CD4-positive, alpha-beta T cell treated with Interferon gamma for 1 hour (primary cell): ENCODE results near the gene ZC3H4.
"Not testable (repeated sequence)": the region's sequence is repeated elsewhere in the genome, so short reads cannot be mapped to it uniquely, and the experiment has no call there.

Experiments used
- DNase-seq: peaks from one replicate; pipeline ENCODE4 v3.0.0-alpha.2; 2020

ZC3H4 gene

GRCh38 chr19:47112997-47113849, at the start of gene ZC3H4:
TSS of gene ZC3H4 (minus strand) at chr19:47113776. CDS start at chr19:47112584, 1,192 bp downstream.
- peak; percentile 100 for DNase-seq

- DNase-seq = no peak
These were observed 48.4 kb upstream of the ZC3H4 start for GRCh38 chr19:47161876-47162489.

GRCh38 chr19:47158879-47159503, 45.4 kb upstream of the ZC3H4 start:
- peak; percentile 13 for DNase-seq

- DNase-seq = no peak
These were observed 44.8 kb upstream of the ZC3H4 start for GRCh38 chr19:47158367-47158791.

GRCh38 chr19:47157431-47158321, 44.1 kb upstream of the ZC3H4 start:
- no peak for DNase-seq

GRCh38 chr19:47156861-47157430, 43.4 kb upstream of the ZC3H4 start:
- DNase-seq = no peak

- no peak for DNase-seq
These were observed 41.6 kb upstream of the ZC3H4 start for GRCh38 chr19:47155148-47155547.

GRCh38 chr19:47153266-47153665, 39.7 kb upstream of the ZC3H4 start:
- no peak for DNase-seq

- no peak for DNase-seq
These were observed 39.1 kb upstream of the ZC3H4 start for GRCh38 chr19:47152632-47153031.

- DNase-seq = no peak
These were observed 38.6 kb upstream of the ZC3H4 start for GRCh38 chr19:47152205-47152604.

GRCh38 chr19:47151627-47152026, 38.1 kb upstream of the ZC3H4 start:
- DNase-seq = no peak

- no peak for DNase-seq
These were observed 33.3 kb upstream of the ZC3H4 start for GRCh38 chr19:47146920-47147319.

GRCh38 chr19:47145639-47146486, 32.3 kb upstream of the ZC3H4 start:
- DNase-seq = no peak

- DNase-seq = no peak
These were observed 31.1 kb upstream of the ZC3H4 start for GRCh38 chr19:47144630-47145029.

- DNase-seq = no peak
These were observed 29.9 kb upstream of the ZC3H4 start for GRCh38 chr19:47143322-47144073.

GRCh38 chr19:47142779-47143178, 29.2 kb upstream of the ZC3H4 start:
- DNase-seq = no peak

- no peak for DNase-seq
These were observed 28.1 kb upstream of the ZC3H4 start for GRCh38 chr19:47141695-47142094.

GRCh38 chr19:47141252-47141651, 27.7 kb upstream of the ZC3H4 start:
- not testable (repeated sequence) for DNase-seq

- no peak for DNase-seq
These were observed 21.6 kb upstream of the ZC3H4 start for GRCh38 chr19:47135156-47135555.

- no peak for DNase-seq
These were observed 21.0 kb upstream of the ZC3H4 start for GRCh38 chr19:47134545-47134944.

GRCh38 chr19:47133021-47133471, 19.5 kb upstream of the ZC3H4 start:
- DNase-seq = no peak
